K562 (cell line): Measurements from ENCODE around the gene NRAP. TPM values are rescaled to one million over a fixed set of nuclear protein-coding genes. Genes with fewer than 3 reads are reported as not detected.

ENCODE experiments used
- ATAC-seq: fragments of 200-7000 bp; cut with Tn5 transposase; 3 replicates; pipeline ENCODE4 v1.9.1; 2020; ENCODE audit warnings: moderate library complexity
- BruUV-seq: library from RNA; stranded (reverse); fragments of 400-500 nt; replicated peaks from 2 replicates; lab custom pipeline; 2021; lab: Mats Ljungman, UMichigan
- CTCF ChIA-PET: fragments of 300-600 bp; formaldehyde crosslinking; extraction: SDS; loops from one replicate; lab custom pipeline; 2021; ENCODE audit warnings: low intra/inter-chr PET ratio; lab: Yijun Ruan, JAX
- POLR2A ChIA-PET: fragments of 300-600, 350-650 bp; sonication (Branson Sonifier 250); formaldehyde crosslinking; extraction: SDS; loops from one replicate; lab custom pipeline; 2021; ENCODE audit warnings: antibody characterized with exemption, inconsistent platforms; lab: Yijun Ruan, JAX
- DNase-seq, 4 experiments: peaks; one replicate each; pipeline versions ENCODE4 v3.0.0 to v3.0.0-alpha.2; 2011 to 2018; ENCODE audit warnings: low spot score in 3 of 4, mixed read lengths in 3 of 4; ENCODE audit errors: extremely low read depth in 1 of 4
- FAIRE-seq: peaks from 2 replicates; lab custom pipeline; 2011; peaks lifted over from hg19 to GRCh38; lab: Jason Lieb, UNC
- H2AFZ ChIP-seq: 2 replicates; pipeline ENCODE4 v1.6.0; 2011; ENCODE audit warnings: low read depth, low read length, control low read depth, inconsistent platforms
- H3K27ac ChIP-seq: fragments of 200-600 bp; 3 replicates; pipeline ENCODE4 v1.8.0; 2011; ENCODE audit warnings: low read depth, mild to moderate bottlenecking, control low read depth, inconsistent platforms, low read length, moderate library complexity, mixed read lengths; ENCODE audit errors: extremely low read depth
- H3K27me3 ChIP-seq, 2 experiments: fragments of 300-600 bp in 1 of 2; 2 replicates in 1 of 2; 3 replicates in 1 of 2; pipeline versions ENCODE4 v1.6.0 to v1.8.0; 2011; ENCODE audit warnings: inconsistent platforms in 2 of 2, low read length in 2 of 2, mild to moderate bottlenecking in 1 of 2, mixed read lengths in 1 of 2, moderate library complexity in 1 of 2; ENCODE audit not compliant: control insufficient read depth in 2 of 2, insufficient read depth in 2 of 2
- H3K36me3 ChIP-seq: fragments of 300-600 bp; 3 replicates; pipeline ENCODE4 v1.8.0; 2011; ENCODE audit warnings: mild to moderate bottlenecking, low read length, inconsistent platforms; ENCODE audit not compliant: control insufficient read depth, insufficient read depth
- H3K4me1 ChIP-seq, 2 experiments: fragments of 200-600 bp in 1 of 2; replicated peaks in 1 of 2; 2 replicates in 1 of 2; 3 replicates in 1 of 2; pipeline versions ENCODE4 v1.5.1 to v1.8.0; 2011; ENCODE audit warnings: inconsistent platforms in 2 of 2, low read length in 2 of 2, mild to moderate bottlenecking in 1 of 2, mixed read lengths in 1 of 2, moderate library complexity in 1 of 2; ENCODE audit not compliant: control insufficient read depth in 2 of 2, insufficient read depth in 2 of 2
- H3K4me2 ChIP-seq: 2 replicates; pipeline ENCODE4 v1.6.1; 2011; ENCODE audit warnings: low read length, control low read depth, inconsistent platforms, mixed read lengths; ENCODE audit not compliant: insufficient read depth
- H3K4me3 ChIP-seq: fragments of 200-600 bp; sonication (generic), shearing (Covaris generic); 2 replicates; pipeline ENCODE4 v1.5.1; 2016; ENCODE audit warnings: control low read depth, inconsistent platforms
- H3K79me2 ChIP-seq: fragments of 200-600 bp; 3 replicates; pipeline ENCODE4 v1.8.0; 2011; ENCODE audit warnings: low read length, inconsistent platforms; ENCODE audit not compliant: control insufficient read depth, insufficient read depth
- H3K9ac ChIP-seq, 2 experiments: 2 replicates each; pipeline versions ENCODE4 v1.6.0 to v1.6.1; 2011; ENCODE audit warnings: low read depth in 2 of 2, low read length in 2 of 2, control low read depth in 1 of 2, inconsistent platforms in 1 of 2, mild to moderate bottlenecking in 1 of 2, mixed read lengths in 1 of 2; ENCODE audit not compliant: insufficient read depth in 1 of 2
- H3K9me1 ChIP-seq: one replicate; pipeline ENCODE4 v1.6.0; 2011; ENCODE audit warnings: inconsistent platforms, mild to moderate bottlenecking, low read length, moderate library complexity; ENCODE audit not compliant: control insufficient read depth, insufficient read depth
- H3K9me3 ChIP-seq: replicated peaks from 2 replicates; pipeline ENCODE4 v1.5.1; 2011; ENCODE audit warnings: low read depth, low read length, inconsistent platforms; ENCODE audit not compliant: control insufficient read depth, insufficient read depth
- H4K20me1 ChIP-seq: replicated peaks from 2 replicates; pipeline ENCODE4 v1.6.1; 2011; ENCODE audit warnings: low read length, inconsistent platforms, mixed read lengths; ENCODE audit not compliant: control insufficient read depth, insufficient read depth
- ESRRB ChIP-seq: fragments of 250-450 bp; sonication (Bioruptor Pico); IDR thresholded peaks from 2 replicates; pipeline ENCODE4 v1.5.0; 2020; ENCODE audit warnings: mild to moderate bottlenecking, moderate library complexity, borderline replicate concordance
- PHF8 ChIP-seq: fragments of 200-600 bp; sonication (generic); IDR thresholded peaks from 2 replicates; pipeline ENCODE4 v1.6.1; 2012; ENCODE audit warnings: mixed run types, mild to moderate bottlenecking, inconsistent platforms, low read length, moderate library complexity, borderline replicate concordance
- RBM14 ChIP-seq: fragments of 200-400 bp; formaldehyde crosslinking; IDR thresholded peaks from 2 replicates; pipeline ENCODE4 v1.6.1; 2018; ENCODE audit warnings: low read depth, mild to moderate bottlenecking, low read length, moderate library complexity, borderline replicate concordance; ENCODE audit not compliant: insufficient read depth
- SAP30 ChIP-seq: fragments of 200-600 bp; sonication (generic); IDR thresholded peaks from 2 replicates; pipeline ENCODE4 v1.6.1; 2012; ENCODE audit warnings: borderline replicate concordance, low read depth, mild to moderate bottlenecking, moderate library complexity, low read length, control low read depth, inconsistent platforms; ENCODE audit not compliant: insufficient read depth, poor library complexity, severe bottlenecking
- SMAD3 ChIP-seq: fragments of 450-650 bp; formaldehyde crosslinking; conservative IDR thresholded peaks from 2 replicates; pipeline ENCODE4 v1.4.0; 2020; ENCODE audit warnings: mild to moderate bottlenecking
- ZBTB40 ChIP-seq, 2 experiments: fragments of 450-650 bp in 1 of 2; sonication (generic) in 1 of 2; formaldehyde crosslinking in 1 of 2; IDR thresholded peaks; 2 replicates each; pipeline versions ENCODE4 v1.7.1 to v1.9.0; 2016 to 2022; ENCODE audit warnings: inconsistent platforms in 1 of 2, mild to moderate bottlenecking in 1 of 2, missing genetic modification reagents in 1 of 2
- ZNF124 ChIP-seq: sonication (generic); formaldehyde crosslinking; IDR thresholded peaks from 2 replicates; pipeline ENCODE4 v1.8.1; 2022; ENCODE audit warnings: missing genetic modification reagents
- ZNF134 ChIP-seq: fragments of 250-450 bp; sonication (Bioruptor Pico); conservative IDR thresholded peaks from 2 replicates; pipeline ENCODE4 v1.4.0; 2020
- ZNF347 ChIP-seq: fragments of 450-650 bp; formaldehyde crosslinking; IDR thresholded peaks from 2 replicates; pipeline ENCODE4 v1.4.0; 2020; ENCODE audit warnings: low read depth, mild to moderate bottlenecking, moderate library complexity
- WGBS: fragments of 100-300 bp; shearing (Covaris generic); methylation state at CpG from one replicate; pipeline ENCODE4 v1.1.6; 2016; ENCODE audit warnings: low coverage, mixed read lengths; ENCODE audit not compliant: insufficient coverage; ENCODE audit errors: missing lambda C conversion rate; 5-methylcytosine and 5-hydroxymethylcytosine counted together
- in situ Hi-C: fragments of 300-500 bp; cut with MboI; formaldehyde crosslinking; loops from 4 replicates; pipeline ENCODE4 v1.15.0; 2018; ENCODE audit warnings: inconsistent platforms, mixed read lengths
- intact Hi-C: fragments of 100-400 bp; cut with micrococcal nuclease; formaldehyde crosslinking; loops from 2 replicates; pipeline ENCODE4 v1.14.2; 2022
- polyA plus RNA-seq, 8 experiments: library from polyadenylated mRNA; depleted of rRNA in 4 of 8; stranded (reverse) in 5 of 8; unstranded in 3 of 8; fragments of >200 nt; fragmentation: Nextera tagmentation in 2 of 8; fragmentation: Illumina TruSeq in 1 of 8; extraction: Ambion mirVana in 2 of 8; extraction: Trizol in 1 of 8; gene quantifications; 2 replicates each; pipeline versions ENCODE4 v1.2.1 to v1.2.3, GENCODE V29; 2011 to 2014; ENCODE audit warnings: inconsistent platforms in 1 of 8, missing spikeins in 1 of 8
- total RNA-seq, 7 experiments: library from RNA; depleted of rRNA in 6 of 7; stranded (reverse); fragments of >200 nt in 6 of 7; fragmentation: Illumina TruSeq in 2 of 7; extraction: Trizol in 2 of 7; gene quantifications; 2 replicates each; pipeline versions ENCODE4 v1.2.1 to v1.2.3, GENCODE V29; 2011 to 2021; ENCODE audit warnings: low replicate concordance in 1 of 7

Gene NRAP
- total and polyA plus RNA-seq, 9 of the 15 experiments (the other 6 are each of a cell fraction or from before 2014, with no cell fraction given), result not detected

GRCh38 chr10:113617086-113617485 is 46.8 kb downstream of the NRAP start:
- no peaks in the 10 kb centered on the region for H3K79me2 ChIP-seq
- CTCF ChIA-PET, result no interaction called here
- no peak overlapping the region for H3K9ac ChIP-seq
- WGBS, result 0% methylated on average over 6 of the region's 7 CpGs
- in situ Hi-C loops, result no loop called here
- H3K4me2 ChIP-seq, result no peak overlapping the region
- POLR2A ChIA-PET, result no interaction called here
- no peak overlapping the region for H3K4me3 ChIP-seq
- DNase-seq, result no peak
- H4K20me1 ChIP-seq, result no peaks in the 10 kb centered on the region
- H3K4me1 ChIP-seq, result no peaks in the 10 kb centered on the region
- H3K9me1 ChIP-seq, result no peaks in the 10 kb centered on the region
- intact Hi-C loops, result no loop called here
- TF ChIP-seq ZBTB40 (IDR thresholded peaks at IDR 0.05) (no peak), ZBTB40 (CRISPR knock-in tag; IDR thresholded peaks at IDR 0.05) (no peak), PHF8 (no peak), ZNF134 (no peak), RBM14 (no peak), SAP30 (no peak), SMAD3 (CRISPR knock-in tag) (no peak), ZNF347 (CRISPR knock-in tag) (no peak), ZNF124 (CRISPR knock-in tag) (no peak), ESRRB (CRISPR knock-in tag) (no peak)
- TF ChIP-seq, all 486 proteins: peak for 0
- Histone ChIP-seq H3K27ac (no peak overlapping the region), H2AFZ (no peak overlapping the region), H3K9me3 (no peaks in the 10 kb centered on the region), H3K27me3 (peaks cover 0 to 53% of the 10 kb centered on the region in 2 experiments; a peak in 2 of 5 replicates), H3K36me3 (no peaks in the 10 kb centered on the region)
- FAIRE-seq (no peak), ATAC-seq (no peak)
- no TSS peak for BruUV-seq
